ENCODE measurements around the gene TCHH. TPM values are rescaled to one million over a fixed set of nuclear protein-coding genes. Genes with fewer than 3 reads are reported as not detected.

The TCHH gene
- total RNA-seq, 2 donors from 2014 or later: not detected

DNA sequence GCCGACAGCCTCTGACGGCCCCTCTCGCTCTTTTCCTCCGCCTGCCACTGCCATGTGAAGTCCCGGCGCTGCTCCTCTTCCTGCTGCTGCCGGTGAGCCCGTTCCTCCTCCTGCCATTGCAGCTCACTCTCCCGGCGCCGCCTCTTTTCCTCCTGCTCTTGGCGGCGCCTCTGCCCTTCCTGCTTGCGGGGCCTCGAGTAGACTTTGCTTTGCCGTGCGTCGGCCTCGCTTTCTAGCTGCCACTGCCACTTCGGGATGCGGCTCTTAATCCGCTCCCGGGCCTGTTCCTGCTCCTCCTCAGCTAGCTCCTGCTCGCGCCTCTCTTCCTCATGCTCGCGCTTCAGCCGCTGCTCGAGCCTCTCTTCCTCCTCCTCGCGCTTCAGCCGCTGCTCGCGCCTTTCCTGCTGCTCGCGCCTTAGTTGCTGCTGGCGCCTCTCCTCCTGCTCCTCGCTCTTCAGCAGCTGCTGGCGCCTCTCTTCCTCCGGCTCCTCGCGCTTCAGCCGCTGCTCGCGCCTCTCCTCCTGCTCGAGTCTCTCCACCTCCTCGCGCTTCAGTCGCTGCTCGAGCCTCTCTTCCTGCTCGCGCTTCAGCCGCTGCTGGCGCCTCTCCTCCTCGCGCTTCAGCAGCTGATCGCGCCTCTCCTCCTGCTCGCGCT is 4.3 kb downstream of the TCHH start:
- H3K9me3 ChIP-seq: no peaks in the 10 kb centered on the region
- H3K27ac ChIP-seq: no peak overlapping the region
- H3K9ac ChIP-seq (ENCODE audit: low read depth in 2 of 2, low read length in 2 of 2): no peak overlapping the region
- H3K4me1 ChIP-seq: peaks cover 15% of the 10 kb centered on the region
- TF ChIP-seq CTCF (IDR thresholded peaks at IDR 0.05): no peak
- H3K27me3 ChIP-seq: peaks cover 92% of the 10 kb centered on the region
- H3K36me3 ChIP-seq: no peaks in the 10 kb centered on the region
- DNase-seq: peak; percentile 50
- peak overlapping the region; percentile 38 for H3K4me3 ChIP-seq
- intact Hi-C loops (cut with DNase I): no loop called here

DNA sequence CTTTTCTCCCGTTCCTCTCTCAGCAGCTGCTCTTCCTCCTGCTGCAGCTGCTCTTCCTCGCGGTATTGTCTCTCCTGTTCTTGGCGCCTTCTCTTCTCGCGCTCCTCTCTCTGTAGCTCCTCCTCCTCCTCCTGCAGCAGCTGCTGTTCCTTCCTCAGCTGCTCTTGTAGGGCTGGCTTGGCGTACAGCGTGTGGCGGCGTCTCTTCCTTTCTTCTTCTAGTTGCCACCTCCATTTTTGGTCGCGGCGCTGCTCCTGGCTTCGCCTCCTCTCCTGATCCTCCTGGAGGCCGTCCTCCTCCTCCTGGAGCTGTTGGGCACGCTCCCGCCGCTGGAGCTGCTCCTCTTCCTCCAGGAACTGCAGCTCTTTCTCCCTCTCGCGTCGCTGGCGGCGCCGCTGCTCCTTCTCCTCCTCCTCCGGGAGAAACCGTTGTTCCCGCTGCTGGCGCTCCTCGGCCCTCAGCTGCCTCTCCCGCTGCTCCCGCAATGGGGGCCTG is 4.8 kb downstream of the TCHH start:
- TF ChIP-seq CTCF (IDR thresholded peaks at IDR 0.05): no peak
- H3K4me1 ChIP-seq: peaks cover 15% of the 10 kb centered on the region
- no peak overlapping the region for H3K27ac ChIP-seq
- intact Hi-C loops (cut with DNase I): no loop called here
- DNase-seq: peak; percentile 28
- H3K27me3 ChIP-seq: peaks cover 94% of the 10 kb centered on the region
- no peak overlapping the region for H3K9ac ChIP-seq (ENCODE audit: low read depth in 2 of 2, low read length in 2 of 2)
- H3K36me3 ChIP-seq: no peaks in the 10 kb centered on the region
- no peaks in the 10 kb centered on the region for H3K9me3 ChIP-seq
- H3K4me3 ChIP-seq: peak overlapping the region; percentile 38

- intact Hi-C loops (cut with DNase I): no loop called here
- H3K27ac ChIP-seq: no peak overlapping the region
- H3K36me3 ChIP-seq: no peaks in the 10 kb centered on the region
- peaks cover 98% of the 10 kb centered on the region for H3K27me3 ChIP-seq
- DNase-seq: no peak
- H3K4me1 ChIP-seq: peaks cover 15% of the 10 kb centered on the region
- H3K4me3 ChIP-seq: peak overlapping the region; percentile 38
- TF ChIP-seq CTCF (IDR thresholded peaks at IDR 0.05): no peak
- no peaks in the 10 kb centered on the region for H3K9me3 ChIP-seq
- H3K9ac ChIP-seq (ENCODE audit: low read depth in 2 of 2, low read length in 2 of 2): no peak overlapping the region
Observed at GRCh38 chr1:152109998-152110294, 5.3 kb downstream of the TCHH start.

DNA sequence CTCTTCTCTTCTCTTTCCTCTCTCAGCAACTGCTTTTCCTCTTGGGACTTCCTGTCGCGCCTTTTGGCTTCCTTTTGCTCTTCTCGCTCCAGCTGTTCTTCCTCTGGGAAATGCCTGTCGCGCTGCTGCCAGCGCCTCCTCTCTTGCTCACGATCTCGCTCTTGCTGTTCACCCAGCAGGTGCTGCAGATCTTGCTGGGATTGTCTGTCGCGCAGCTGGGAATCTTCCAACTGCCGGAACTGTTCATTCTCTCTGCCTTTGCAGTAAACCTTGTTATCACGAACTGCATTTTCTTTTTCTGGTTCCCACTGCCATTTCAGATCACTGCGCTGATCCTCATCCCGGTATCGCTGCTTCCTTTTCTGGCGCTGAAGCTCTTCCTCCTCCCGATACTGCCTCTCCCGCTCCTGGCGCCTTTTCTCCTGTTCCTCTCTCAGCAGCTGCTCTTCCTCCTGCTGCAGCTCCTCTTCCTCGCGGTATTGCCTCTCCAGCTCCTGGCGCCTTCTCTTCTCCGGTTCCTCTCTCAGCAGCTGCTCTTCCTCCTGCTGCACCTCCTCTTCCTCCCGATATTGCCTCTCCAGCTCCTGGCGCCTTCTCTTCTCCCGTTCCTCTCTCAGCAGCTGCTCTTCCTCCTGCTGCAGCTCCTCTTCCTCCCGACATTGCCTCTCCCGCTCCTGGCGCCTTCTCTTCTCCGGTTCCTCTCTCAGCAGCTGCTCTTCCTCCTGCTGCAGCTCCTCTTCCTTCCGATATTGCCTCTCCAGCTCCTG is 5.8 kb downstream of the TCHH start:
- no peak for TF ChIP-seq CTCF (IDR thresholded peaks at IDR 0.05)
- H3K27me3 ChIP-seq: peaks cover 97% of the 10 kb centered on the region
- H3K9me3 ChIP-seq: no peaks in the 10 kb centered on the region
- peaks cover 15% of the 10 kb centered on the region for H3K4me1 ChIP-seq
- intact Hi-C loops (cut with DNase I): no loop called here
- no peak overlapping the region for H3K4me3 ChIP-seq
- no peaks in the 10 kb centered on the region for H3K36me3 ChIP-seq
- H3K27ac ChIP-seq: no peak overlapping the region
- no peak overlapping the region for H3K9ac ChIP-seq (ENCODE audit: low read depth in 2 of 2, low read length in 2 of 2)
- DNase-seq: peak; percentile 18

- Histone ChIP-seq H3K4me3 (peak overlapping the region; percentile 25), H3K27me3 (peaks cover 91% of the 10 kb centered on the region), H3K9ac (ENCODE audit: low read depth in 2 of 2, low read length in 2 of 2) (no peak overlapping the region), H3K9me3 (no peaks in the 10 kb centered on the region), H3K36me3 (no peaks in the 10 kb centered on the region), H3K4me1 (peaks cover 15% of the 10 kb centered on the region), H3K27ac (no peak overlapping the region)
- intact Hi-C loops (cut with DNase I): no loop called here
- DNase-seq: peak; percentile 20
- no peak for TF ChIP-seq CTCF (IDR thresholded peaks at IDR 0.05)
Observed at GRCh38 chr1:152108882-152109222, 6.4 kb downstream of the TCHH start.

Measured in colonic mucosa (tissue), 4 donors.